Stimulated activated CD4-positive, alpha-beta T cell treated with anti-CD3 and anti-CD28 coated beads, Interleukin-12 subunit alpha, Interleukin-12 subunit beta, amount 100 ng/mL, for 24 hours (primary cell): Measurements from ENCODE around the gene GLOD4.
"Not testable (repeated sequence)": the region's sequence is repeated elsewhere in the genome, so short reads cannot be mapped to it uniquely, and the experiment has no call there.

Experiments
- DNase-seq, 2 experiments: peaks; one replicate each; pipeline ENCODE4 v3.0.0-alpha.2; 2020; ENCODE audit warnings: low read depth in 2 of 2

The GLOD4 gene

DNA sequence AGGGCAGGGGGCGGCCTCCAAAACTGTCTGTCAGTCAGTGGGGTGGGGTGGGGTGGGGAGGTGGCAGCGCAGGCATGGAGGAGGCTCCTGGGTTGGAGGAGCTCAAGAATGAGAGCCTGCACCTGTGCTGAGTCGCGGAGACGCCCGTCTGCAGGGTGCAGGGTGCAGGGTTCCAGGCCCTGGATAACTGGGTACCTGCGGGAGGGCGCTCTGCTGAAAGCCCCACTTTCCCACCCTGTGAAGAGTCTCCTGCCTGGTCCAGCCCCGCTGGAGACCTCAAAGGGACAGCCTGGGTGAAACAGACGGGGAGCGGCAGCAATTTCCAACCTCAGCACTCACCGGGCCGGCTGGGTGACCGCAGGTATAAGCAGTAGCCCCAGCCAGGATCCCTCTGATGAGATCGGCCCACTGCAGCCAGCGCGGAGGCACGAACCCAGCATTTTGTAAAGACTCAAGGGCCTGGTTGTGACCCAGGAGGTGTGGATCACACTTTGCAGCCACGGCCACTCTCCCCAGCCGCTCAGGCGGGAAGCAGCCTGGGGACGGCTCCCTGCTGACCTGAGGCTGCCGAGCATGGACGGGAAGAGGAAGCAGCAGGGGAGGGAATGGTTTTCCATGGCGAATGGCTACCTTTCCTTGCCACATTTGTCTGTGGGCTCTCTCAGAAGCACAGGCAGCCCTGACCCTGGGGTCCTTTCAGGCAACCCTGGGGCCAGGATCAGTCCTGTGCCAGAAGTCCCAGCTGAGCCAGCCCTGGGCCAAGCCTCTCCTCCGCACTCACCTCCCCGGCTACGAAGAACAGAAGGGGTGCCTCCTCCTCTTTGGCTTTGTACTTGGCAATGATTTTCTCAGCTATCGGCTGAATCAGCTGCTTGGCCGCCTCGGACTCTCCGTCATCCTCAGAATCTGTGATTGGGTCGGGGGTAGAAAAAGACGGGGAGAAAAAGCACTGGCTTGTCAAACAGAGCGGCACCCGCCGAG, 21.1 kb upstream of the GLOD4 start:
- no peak for DNase-seq

DNA sequence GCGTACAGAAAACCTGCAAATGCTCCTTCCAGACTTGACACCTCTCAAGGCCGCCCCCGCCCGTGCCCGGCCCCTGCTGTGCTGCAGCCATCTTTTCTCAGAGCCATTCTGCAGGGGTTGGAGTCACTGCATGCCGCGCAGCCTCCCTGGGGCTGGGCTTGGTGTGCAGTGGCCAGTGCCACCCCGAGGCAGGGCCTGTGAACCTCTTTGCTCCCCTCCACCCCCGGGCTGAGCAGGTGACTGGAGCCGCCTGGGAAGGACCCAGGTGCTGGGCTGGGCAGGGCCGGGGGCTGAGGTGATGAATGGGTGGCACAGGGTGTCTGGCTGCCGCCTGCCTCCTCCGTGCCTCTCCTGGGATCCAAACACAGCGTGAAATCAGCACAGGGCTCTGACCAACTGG, 20.4 kb upstream of the GLOD4 start:
- DNase-seq: no peak

DNA sequence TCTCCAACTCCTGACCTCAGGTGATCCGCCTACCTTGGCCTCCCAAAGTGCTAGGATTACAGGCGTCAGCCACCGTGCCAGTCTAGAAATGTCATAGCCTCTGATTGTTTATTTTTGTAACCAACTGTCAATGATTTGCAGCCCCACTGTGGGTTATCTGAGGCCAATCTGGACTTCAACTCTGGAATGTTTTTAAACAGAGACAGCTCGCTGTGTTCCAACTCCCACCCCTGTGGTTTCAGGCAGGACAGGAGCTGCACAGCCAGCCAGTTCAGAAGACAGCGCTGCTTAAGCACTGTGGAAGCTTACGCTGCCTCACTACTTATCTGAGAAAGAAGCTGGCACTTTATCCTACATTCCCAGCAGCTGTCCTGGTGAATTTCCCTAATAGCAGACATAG, 19.6 kb upstream of the GLOD4 start:
- DNase-seq: no peak

DNA sequence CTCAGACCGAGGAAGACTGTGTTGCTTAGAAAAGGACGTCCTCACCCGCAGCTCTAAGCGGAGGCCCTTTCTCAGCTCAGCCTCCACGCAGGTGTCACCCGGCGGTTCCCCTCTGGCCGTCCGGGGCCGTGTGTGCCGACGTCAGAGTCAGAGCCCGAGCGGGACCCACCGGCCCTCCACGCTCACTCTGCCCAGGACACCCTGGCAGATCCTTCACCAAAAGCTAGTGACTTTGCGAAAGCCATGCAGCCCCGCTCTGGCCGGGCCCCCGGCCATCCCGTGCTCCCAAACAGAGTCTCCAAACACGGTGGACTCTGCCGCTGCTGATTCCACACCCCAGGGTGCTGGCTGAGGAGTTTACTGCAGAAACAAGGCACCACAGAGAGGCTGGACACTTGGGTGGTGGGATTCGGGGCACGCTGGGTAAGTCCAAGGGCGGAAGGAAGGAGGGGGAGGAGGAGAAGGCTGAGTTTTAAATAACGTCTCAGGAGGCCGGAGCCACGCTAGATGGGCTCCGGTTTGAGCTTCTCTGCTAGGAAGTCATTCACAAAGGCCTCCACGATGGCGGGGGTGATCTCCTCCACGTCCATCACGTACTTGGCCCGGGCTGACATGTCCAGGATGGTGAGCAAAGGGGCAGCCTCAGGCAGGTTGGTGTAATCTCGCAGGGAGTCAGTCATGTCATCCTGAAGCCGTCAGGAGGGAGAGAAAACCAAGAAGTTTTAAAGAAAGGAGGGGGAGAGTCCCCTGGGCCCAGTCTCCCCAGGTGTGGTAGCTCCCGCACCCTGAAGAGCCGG, 18.6 kb upstream of the GLOD4 start:
- DNase-seq: no peak

DNA sequence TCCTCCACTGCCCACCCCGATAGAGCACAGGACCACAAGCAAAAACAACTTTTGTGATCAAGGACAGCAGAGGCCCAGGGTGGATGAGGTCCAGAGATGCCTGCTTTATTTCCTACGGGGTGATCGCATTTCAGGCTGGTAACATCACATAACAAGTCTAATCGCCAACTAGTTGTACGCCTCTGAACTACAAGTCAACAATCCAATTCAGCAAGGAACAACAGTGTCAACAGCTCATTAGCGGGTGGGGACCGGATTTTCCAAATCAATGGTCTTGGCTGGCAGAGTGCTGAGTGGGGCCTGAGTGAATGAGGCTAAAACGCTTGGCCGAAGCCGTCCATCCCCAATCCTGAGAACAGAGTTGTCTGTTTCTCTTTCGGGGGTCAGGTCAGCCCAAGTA, 17.2 kb upstream of the GLOD4 start:
- DNase-seq: no peak

DNA sequence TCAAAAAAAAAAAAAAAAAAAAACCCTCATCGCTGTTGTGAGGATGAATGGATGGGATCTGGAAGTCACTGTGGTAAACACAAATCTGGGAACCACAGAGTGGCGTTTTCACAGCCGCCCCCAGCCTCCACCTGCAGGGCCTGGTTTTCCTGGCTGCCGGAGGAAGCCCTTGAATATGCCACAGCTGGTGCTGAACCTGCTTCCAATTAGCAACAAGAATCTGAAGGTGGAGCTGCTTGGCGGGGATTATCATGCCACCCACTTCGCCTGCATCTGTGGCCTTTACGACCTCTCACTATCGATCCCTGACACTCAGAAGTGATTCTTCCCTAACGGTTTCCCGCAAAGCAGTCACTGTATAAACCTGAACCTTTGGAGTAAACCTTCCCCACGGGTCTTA, 16.2 kb upstream of the GLOD4 start:
- no peak for DNase-seq

DNA sequence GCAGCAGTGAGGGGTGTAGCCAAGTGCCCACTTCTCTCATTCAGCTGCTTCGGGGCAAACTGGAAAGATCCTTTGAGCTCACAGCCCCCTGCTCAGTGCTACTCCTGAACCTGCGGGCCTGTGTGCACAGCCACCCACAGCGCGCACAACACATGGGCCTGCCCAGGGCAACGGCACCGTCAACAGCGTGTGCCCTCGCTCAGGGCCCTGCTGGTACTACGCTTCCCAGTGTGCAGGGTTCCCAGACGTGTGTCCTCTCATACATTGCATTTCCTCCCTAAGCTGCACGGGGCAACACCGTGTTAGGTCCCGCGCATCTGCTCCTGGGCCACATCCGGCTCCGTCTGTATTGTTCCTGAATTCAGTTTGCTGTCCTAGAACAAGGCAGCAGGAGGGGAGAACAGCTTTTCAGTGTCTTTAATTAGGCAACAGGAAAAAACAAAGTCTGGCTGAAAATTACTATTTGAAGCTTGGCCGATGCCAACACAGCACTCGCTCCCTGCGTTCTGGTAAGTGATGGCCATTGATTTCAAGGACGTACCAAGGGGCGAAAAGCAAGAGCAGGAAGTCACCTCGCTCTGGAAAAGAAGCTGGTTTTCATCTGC, 15.3 kb upstream of the GLOD4 start:
- DNase-seq: no peak

DNA sequence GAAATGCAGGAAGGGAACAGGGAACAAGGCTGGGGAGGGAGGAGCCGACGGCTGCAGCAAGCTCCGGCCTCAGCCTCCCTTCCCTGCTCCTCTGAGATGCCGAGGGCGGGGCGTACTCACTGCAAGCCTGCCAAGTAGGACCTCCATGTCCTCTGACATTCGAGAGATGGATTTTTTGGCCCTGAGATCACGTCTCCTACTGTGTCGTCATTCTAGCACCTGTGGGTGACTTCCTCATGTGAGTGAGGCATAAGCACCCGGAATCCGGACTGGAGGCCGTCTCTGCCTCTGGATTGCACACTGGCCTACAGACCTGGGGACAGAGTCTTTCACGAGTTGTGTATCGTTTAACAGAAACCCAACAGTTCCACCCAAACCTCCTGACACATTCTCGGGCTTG, 14.5 kb upstream of the GLOD4 start:
- DNase-seq: no peak

DNA sequence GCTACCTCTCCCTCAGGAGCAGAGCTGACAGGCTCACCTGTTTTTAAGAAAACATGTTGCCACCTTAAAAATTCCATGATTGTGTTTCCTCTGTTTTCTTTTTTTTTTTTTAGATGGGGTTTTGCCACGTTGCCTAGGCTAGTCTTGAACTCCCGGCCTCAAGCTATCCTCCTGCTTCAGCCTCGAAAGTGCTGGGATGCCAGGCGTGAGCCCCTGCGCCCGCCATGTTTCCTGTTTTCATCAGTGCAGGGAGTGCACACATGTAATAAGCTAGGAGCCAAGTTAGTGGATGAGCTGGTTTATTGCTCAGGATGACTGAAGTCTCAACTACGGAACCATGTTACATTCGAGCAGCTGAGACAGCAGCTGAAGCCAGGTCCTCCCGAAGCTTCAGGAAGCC, 13.6 kb upstream of the GLOD4 start:
- DNase-seq: no peak

DNA sequence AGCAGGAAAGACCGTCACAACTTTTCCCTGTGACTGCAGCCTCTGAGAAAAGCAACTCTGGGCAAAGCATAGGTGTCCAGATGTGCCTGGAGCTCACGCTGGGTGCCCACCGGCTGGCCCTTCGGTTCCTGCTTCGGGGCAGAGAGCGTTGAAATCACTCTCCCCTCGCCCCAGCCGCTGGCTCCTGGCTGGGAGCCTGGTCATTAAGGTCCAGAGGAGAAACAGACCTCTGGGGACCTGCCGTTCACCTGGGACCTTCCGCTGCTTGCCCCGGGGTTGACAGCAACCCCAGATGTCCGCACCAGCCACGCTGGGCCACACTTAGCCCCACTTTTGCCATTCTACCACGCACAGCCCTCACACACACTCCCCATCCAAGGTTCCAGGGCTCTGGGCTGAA, 13.2 kb upstream of the GLOD4 start:
- DNase-seq: no peak

DNA sequence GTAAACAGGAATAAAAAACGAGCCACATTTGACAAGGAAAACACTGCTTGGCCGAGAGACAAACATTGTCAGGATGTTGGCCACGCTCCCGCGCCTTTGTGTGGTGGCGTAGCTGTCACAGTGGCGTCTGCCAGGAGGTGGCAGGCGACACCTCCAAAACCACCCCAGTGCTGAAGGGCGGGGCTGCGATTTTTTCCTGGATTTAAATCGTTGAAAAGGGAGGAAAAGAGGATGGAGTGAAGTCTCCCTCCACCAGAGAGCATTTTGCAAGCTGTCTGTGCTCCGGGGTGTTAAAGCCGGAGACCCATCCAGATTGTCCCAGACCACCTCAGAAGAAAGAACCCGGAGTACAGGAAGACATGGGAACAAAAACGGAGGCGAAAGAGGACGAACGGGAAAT, 12.8 kb upstream of the GLOD4 start:
- DNase-seq: peak in 1 of 2 experiments; percentile 26

DNA sequence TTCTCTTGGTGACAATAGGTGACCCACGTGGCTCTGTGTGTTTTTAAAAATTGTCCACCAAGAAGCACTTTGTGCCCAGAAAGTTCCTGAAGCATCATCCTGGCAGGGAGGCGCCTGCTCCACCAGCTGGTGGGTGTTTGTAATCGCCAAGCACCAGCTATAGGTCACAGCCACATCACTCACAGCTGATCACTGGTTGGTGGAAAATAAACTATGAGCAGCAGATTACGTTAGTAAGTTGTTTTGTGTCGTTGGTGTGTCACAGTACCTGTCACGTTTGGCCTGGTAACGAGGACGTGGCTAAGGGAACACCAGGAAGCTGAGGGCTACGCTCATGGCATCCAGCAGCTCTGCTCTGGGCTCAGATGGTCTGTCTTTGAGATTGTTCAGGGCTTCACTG, 10.2 kb upstream of the GLOD4 start:
- no peak for DNase-seq

DNA sequence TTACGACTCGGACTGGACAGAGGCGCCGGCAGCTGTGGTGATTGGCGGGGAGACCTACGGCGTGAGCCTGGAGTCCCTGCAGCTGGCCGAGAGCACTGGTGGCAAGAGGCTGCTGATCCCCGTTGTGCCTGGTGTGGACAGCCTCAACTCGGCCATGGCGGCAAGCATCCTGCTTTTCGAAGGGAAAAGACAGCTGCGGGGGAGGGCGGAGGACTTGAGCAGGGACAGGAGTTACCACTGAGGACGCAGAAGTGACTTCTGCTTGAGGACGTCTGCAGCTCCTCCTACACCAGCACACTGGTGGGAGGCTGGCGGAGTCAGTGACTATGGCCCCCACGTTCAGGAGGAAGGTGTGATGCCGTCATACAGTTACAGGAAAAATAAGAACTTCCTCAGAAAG, 9.7 kb upstream of the GLOD4 start:
- no peak for DNase-seq

DNA sequence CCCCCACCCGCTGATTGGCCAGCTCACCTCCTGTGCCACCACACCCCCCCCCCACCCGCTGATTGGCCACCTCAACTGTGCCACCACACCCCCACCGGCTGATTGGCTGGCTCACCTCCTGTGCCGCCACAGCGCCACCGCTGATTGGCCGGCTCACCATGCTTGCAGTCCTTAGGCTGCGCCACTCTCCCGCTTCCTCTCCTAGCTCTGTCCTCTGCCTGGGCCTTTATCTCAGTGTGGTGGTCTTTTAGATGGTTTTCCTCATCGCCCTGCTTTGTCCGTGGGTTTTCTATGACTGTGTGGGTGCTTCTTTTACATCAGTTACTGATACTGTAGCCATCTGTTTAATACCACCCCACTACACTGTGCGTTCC, 8.8 kb upstream of the GLOD4 start:
- not testable (repeated sequence) for DNase-seq

DNA sequence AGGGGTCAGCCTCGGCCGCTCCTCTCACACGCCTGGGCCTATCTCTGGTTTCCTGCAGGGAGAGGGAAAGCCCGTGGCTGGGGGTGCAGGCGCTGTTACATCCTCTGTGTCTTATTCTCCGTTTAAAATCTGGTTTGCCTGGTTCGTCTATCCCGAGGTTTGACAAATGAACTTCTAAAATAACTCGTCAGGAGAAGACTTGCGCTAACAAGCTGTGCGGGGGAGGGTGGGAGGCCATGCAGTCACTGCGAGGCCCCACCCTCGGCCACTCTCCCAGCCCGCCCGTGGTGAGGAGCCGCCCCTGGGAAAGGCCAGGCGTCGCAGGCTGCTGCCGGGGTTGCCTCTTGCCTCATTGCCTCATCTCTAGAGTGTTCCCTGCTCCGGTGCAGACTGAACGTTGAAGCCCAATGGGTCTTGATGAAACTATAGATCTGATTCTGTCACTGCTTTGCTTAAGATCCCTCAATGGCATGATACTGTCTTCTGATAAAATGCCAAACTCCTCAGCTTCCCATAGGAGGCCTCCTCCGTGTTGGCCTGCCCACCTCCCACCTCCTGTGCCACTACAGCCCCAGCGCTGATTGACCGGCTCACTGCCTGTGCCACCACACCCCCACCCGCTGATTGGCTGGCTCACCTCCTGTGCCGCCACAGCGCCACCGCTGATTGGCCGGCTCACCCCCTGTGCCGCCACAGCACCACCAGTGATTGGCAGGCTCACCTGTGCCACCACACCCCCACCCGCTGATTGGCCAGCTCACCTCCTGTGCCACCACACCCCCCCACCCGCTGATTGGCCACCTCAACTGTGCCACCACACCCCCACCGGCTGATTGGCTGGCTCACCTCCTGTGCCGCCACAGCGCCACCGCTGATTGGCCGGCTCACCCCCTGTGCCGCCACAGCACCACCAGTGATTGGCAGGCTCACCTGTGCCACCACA, 8.1 kb upstream of the GLOD4 start:
- not testable (repeated sequence) for DNase-seq

DNA sequence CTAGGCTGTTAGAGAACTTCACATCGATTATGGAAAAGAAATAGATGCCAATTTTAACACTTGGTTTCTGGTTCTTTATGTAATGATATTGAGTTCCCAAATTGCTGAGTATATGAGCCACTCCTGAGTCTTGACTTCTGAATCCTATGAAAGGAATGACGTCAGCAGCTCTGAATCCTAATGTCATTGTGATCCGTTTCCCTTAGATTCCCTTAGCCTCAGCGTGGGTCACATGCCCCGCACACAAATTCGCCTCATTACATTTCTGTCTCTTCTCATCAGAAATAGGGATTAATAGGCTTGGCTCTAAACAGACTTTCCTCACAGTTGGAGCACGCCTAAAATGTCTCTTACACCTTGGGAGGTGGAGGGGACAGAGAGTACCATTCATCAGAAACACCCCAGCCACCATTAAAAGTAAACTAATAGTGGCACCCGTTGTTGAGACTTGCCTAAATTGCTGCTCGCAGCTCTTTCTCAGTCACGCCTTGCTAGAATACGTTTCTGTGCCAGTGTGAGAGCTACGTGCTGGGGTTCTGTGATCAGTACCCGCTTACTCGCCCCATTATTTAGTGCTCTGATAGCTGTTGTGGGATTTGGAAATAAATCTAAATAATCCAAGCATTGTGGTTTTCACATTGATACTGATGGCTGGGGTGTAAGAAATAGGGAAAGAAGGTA, 7.2 kb upstream of the GLOD4 start:
- no peak for DNase-seq

DNA sequence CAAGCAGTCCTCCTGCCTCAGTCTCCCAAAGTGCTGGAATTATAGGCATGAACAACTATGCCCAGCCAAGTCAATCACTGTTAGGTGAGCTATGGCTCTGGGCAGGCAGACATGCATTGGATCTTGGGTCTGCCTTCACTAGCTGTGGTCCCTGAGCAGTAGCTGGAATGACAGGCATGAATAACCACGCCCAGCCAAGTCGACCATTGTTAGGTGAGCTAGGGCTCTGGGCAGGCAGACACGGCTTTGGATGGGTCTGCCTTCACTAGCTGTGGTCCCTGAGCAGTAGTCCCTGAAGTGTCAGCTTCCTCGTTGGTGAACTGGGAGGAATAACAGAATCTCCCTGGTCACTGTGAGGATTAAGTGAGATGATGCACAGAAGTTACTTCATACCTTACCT, 6.5 kb upstream of the GLOD4 start:
- no peak for DNase-seq

DNA sequence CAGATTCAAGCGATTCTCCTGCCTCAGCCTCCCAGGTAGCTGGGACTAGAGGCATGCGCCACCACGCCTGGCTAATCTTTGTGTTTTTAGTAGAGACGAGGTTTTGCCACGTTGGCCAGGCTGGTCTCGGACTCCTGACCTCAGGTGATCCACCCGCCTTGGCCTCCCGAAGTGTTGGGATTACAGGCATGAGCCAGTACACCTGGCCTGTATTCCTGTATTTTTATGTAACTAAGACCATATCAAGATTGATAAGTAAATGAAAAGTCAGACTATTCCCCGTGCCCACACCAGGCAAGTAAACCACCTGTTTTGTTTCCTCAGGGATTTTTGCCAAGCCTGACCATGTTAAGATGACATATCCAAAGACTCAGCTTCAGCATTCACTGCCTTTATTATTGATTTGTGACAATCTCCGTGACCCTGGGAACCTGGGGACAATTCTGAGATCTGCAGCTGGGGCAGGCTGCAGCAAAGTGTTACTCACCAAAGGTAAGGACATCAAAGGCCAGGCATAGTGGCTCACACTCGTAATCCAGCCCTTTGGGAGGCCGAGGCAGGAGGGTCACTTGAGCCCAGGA, 5.7 kb upstream of the GLOD4 start:
- no peak for DNase-seq

DNA sequence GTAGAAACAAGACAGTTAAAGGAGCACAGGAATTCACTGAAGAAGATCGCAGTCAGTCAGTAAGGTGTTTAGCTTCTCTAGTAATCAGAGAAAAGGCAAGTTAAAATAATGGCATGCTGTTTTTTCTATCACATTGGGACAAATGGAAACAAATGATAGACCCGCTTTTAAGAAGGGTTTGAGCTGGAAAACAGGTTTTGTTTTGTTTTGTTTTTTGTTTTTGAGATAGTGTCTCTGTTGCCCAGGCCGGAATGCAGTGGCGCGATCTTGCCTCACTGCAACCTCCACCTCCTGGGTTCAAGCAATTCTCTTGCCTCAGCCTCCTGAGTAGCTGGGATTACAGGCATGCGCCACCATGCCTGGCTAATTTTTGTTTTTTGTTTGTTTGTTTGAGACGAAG, 3.8 kb upstream of the GLOD4 start:
- DNase-seq: not testable (repeated sequence)

DNA sequence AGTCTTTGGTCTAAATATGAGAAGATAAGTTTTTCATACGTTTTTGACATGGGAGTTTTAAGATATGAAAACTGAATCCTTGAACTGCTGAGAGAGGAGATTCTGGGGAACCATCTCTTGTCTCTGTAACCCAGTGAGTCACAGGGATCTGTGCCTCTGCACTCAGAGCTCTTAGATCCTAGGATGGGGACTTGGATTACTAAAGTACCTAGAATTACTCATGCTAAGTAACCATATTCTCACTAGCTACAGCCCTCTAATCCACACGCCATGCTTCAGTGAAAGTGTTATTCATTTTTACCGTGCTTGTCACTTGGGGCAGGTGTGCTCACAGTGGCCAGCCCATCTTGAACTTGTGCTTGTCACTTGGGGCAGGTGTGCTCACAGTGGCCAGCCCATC, 2.1 kb upstream of the GLOD4 start:
- no peak for DNase-seq

DNA sequence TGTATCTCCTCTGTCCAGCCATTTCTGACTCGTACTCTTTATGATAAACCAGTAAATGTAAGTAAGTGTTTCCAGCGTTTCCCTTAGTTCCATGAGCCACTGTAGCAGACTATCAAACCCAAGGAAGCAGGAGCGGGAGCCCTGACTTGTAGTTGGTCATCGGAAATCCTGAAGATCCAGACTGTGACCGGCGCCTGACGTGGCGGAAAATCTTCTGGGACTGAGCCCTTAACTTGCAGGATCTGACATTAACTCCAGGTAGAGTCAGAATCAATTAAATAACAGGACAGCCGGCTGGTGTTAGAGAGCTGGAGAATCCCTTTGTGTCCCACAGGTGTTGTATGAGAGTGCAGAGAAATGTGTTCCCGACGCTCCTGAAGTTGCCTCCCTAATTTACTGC, 4.0 kb downstream of the GLOD4 start:
- no peak for DNase-seq
